GM12801 (cell line): ENCODE data around the gene NENF.

Experiments used
- TF ChIP-seq, protein P1 (sequence below): IDR thresholded peaks from one replicate; pipeline ENCODE4 v1.5.1; 2011; ENCODE audit warnings: control low read depth; ENCODE audit not compliant: insufficient read length; ENCODE audit errors: extremely low read depth

NENF gene

GRCh38 chr1:212423879-212424278 lies 8.8 kb upstream of the NENF start:
- TF ChIP-seq, protein P1, sequence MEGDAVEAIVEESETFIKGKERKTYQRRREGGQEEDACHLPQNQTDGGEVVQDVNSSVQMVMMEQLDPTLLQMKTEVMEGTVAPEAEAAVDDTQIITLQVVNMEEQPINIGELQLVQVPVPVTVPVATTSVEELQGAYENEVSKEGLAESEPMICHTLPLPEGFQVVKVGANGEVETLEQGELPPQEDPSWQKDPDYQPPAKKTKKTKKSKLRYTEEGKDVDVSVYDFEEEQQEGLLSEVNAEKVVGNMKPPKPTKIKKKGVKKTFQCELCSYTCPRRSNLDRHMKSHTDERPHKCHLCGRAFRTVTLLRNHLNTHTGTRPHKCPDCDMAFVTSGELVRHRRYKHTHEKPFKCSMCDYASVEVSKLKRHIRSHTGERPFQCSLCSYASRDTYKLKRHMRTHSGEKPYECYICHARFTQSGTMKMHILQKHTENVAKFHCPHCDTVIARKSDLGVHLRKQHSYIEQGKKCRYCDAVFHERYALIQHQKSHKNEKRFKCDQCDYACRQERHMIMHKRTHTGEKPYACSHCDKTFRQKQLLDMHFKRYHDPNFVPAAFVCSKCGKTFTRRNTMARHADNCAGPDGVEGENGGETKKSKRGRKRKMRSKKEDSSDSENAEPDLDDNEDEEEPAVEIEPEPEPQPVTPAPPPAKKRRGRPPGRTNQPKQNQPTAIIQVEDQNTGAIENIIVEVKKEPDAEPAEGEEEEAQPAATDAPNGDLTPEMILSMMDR, result no peak

DNA sequence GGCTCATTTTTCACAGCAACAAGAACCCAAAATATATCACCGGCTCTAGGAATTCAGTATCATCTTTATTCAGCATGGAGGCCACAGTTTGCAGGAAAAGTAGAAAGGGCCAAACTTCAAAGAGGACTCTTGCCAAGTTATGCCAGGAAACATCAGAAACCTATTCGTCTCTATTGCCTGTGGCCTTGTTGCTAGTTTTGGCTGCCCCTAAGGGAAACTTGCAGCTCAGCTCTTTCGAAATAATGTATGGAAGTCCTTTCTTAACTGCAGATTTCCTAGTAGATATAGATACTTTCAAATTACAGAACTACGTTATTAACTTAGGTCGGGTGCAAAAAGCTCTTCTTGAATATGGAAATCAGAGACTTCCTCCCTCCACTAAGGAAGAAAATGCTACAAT lies 4.2 kb upstream of the NENF start:
- TF ChIP-seq, protein P1, result no peak

GRCh38 chr1:212430416-212430815 lies 2.3 kb upstream of the NENF start:
- TF ChIP-seq, protein P1, result no peak

DNA sequence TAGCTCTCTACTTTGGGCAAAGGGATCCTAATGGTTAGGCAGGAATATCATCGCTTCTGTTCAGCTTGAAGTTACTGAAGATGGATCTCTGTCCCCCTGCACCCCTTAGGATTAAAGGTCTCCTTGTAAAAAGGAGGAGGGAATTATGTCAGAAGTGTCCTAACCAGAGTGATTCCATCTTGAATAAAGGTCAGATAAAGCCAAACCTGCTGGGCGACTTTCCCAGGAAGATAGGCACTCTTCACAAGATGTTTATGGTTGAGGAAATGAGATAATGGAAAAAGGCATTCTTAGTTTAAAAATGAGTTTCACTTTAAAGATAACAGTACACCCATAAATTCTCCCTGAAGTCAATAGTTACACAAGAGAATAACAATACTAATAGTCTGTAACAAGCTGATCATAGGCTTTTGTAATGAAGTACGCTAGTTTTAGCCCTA lies 1.7 kb upstream of the NENF start:
- TF ChIP-seq, protein P1, result no peak

DNA sequence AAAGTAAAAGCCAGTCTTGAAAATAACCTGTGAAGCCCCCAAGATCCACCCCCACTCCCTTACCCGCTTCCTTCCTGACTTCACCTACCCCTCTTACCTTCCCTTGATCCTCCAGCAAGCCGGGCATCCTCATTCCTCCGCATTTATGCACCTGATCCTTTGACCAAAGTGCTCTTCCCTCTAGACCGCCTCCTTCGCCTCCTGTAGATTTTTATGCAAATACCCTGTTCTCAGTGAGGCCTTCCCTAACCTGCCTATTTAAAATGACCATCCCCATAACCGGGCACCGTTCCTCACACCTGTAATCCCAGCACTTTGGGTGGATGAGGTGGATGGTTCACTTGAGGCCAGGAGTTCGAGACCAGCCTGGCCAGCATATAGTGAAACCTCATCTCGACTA lies 1.1 kb upstream of the NENF start:
- TF ChIP-seq, protein P1, result no peak

DNA sequence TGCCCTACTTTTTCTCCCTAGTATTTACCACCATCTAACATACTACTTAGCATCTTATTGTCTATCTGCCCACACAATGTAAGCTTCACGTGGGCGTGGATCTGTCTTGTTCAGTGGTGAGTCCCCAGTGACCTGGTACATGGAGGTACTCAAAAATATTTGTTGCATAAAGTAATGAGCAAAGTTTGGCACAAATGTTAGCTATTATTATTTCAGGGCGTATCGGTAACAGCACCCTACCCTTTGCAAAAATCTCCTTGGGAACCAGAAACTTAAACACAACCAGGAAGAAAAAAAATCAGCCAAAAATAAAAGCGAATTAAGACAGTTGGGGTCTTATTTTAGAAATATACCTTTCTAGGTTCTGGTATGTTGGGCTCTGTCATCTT lies 454 bp upstream of the NENF start:
- TF ChIP-seq, protein P1, result no peak

- TF ChIP-seq, protein P1, result no peak
Measured at GRCh38 chr1:212433577-212434462, 1.1 kb downstream of the NENF start.
